GM12875 (cell line): ENCODE data around the gene NLGN2.

Experiments used
- H3K4me3 ChIP-seq: one replicate; pipeline ENCODE4 v1.5.1; 2011; ENCODE audit warnings: low read depth, low read length, control low read depth
- TF ChIP-seq, protein P1 (sequence below): IDR thresholded peaks from 2 replicates; pipeline ENCODE4 v1.5.1; 2011; ENCODE audit warnings: low read depth, mild to moderate bottlenecking, control low read depth, inconsistent platforms, low read length, moderate library complexity, borderline replicate concordance; ENCODE audit not compliant: insufficient read depth

Gene NLGN2

GRCh38 chr17:7439462-7440112 is 31.9 kb downstream of the NLGN2 start, which contains the start of gene FGF11:
TSS of gene FGF11 (plus strand) at chr17:7439512. CDS start at chr17:7439621, 109 bp downstream.
- H3K4me3 ChIP-seq = peak within 1 kb of the TSS; percentile 45
- TF ChIP-seq, protein P1, sequence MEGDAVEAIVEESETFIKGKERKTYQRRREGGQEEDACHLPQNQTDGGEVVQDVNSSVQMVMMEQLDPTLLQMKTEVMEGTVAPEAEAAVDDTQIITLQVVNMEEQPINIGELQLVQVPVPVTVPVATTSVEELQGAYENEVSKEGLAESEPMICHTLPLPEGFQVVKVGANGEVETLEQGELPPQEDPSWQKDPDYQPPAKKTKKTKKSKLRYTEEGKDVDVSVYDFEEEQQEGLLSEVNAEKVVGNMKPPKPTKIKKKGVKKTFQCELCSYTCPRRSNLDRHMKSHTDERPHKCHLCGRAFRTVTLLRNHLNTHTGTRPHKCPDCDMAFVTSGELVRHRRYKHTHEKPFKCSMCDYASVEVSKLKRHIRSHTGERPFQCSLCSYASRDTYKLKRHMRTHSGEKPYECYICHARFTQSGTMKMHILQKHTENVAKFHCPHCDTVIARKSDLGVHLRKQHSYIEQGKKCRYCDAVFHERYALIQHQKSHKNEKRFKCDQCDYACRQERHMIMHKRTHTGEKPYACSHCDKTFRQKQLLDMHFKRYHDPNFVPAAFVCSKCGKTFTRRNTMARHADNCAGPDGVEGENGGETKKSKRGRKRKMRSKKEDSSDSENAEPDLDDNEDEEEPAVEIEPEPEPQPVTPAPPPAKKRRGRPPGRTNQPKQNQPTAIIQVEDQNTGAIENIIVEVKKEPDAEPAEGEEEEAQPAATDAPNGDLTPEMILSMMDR = no peak

GRCh38 chr17:7440113-7440833 is 32.6 kb downstream of the NLGN2 start:
- TF ChIP-seq, protein P1 = no peak
- peak overlapping the region; percentile 45 for H3K4me3 ChIP-seq

DNA sequence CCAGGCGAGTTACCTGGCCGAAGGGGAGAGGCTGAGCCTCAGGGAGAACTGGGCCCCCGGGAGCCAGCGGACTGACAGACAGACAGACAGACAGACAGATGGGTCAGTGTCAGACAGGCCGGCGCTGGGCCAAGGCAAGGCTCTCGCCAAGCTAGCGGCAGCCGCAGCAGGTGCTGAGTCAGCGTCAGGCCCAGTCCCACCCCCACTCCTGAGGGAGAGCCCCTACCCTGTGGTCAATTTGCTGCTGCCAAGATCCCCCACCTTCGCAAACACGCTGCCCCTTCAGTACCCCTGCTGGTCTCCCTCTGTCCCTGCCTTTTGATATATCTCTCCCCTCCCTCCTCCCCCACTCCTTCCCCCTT is 33.2 kb downstream of the NLGN2 start:
- peak overlapping the region; percentile 45 for H3K4me3 ChIP-seq
- TF ChIP-seq, protein P1 = no peak

- TF ChIP-seq, protein P1 = no peak
- no peak overlapping the region for H3K4me3 ChIP-seq
Observed at GRCh38 chr17:7441266-7441665, 33.6 kb downstream of the NLGN2 start.

DNA sequence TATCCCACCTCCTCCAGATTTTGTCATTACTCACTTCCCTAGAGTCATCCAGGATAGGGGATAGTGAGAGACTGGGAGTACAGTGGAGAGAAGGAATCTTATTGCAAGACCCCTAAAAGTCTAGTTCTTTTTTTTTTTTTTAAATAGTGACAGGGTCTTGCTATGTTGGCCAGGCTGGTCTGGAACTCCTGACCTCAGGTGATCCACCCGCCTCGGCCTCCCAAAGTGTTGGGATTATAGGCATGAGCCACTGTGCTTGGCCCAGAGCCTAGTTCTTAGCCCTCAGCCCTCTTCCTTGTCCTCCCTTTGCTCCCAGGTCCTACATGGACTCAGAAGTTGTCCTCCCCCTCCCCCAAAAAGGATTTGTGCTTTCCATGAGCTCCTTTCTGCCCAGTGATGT is 34.5 kb downstream of the NLGN2 start:
- no peak overlapping the region for H3K4me3 ChIP-seq
- TF ChIP-seq, protein P1 = no peak

GRCh38 chr17:7443499-7444485 is 36.1 kb downstream of the NLGN2 start:
- TF ChIP-seq, protein P1 = no peak
- H3K4me3 ChIP-seq = no peak overlapping the region
